Fibroblast of pulmonary artery (primary cell): Measurements from ENCODE around the gene RGP1.

Experiments used
- DNase-seq: peaks from one replicate; pipeline ENCODE4 v3.0.0-alpha.2; 2010; ENCODE audit warnings: low read depth
- H3K4me3 ChIP-seq: replicated peaks from 2 replicates; pipeline ENCODE4 v1.5.1; 2011; ENCODE audit warnings: low read depth, mild to moderate bottlenecking, control low read depth, low read length, moderate library complexity
- TF ChIP-seq, protein P1 (sequence below): IDR thresholded peaks from 2 replicates; pipeline ENCODE4 v1.5.1; 2011; ENCODE audit warnings: mild to moderate bottlenecking, control low read depth, low read length, inconsistent platforms; ENCODE audit errors: missing control alignments

RGP1 gene, protein sequence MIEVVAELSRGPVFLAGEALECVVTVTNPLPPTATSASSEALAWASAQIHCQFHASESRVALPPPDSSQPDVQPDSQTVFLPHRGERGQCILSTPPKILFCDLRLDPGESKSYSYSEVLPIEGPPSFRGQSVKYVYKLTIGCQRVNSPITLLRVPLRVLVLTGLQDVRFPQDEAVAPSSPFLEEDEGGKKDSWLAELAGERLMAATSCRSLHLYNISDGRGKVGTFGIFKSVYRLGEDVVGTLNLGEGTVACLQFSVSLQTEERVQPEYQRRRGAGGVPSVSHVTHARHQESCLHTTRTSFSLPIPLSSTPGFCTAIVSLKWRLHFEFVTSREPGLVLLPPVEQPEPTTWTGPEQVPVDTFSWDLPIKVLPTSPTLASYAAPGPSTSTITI

GRCh38 chr9:35748858-35749514 lies at the start of gene RGP1, which contains the start of gene GBA2:
RGP1 (plus strand) TSS chr9:35749287; CDS start chr9:35749756, 469 bp downstream.
GBA2 (minus strand) TSS chr9:35749228; CDS start chr9:35748704, 524 bp downstream.
- DNase-seq = peak; percentile 67
- TF ChIP-seq, protein P1, sequence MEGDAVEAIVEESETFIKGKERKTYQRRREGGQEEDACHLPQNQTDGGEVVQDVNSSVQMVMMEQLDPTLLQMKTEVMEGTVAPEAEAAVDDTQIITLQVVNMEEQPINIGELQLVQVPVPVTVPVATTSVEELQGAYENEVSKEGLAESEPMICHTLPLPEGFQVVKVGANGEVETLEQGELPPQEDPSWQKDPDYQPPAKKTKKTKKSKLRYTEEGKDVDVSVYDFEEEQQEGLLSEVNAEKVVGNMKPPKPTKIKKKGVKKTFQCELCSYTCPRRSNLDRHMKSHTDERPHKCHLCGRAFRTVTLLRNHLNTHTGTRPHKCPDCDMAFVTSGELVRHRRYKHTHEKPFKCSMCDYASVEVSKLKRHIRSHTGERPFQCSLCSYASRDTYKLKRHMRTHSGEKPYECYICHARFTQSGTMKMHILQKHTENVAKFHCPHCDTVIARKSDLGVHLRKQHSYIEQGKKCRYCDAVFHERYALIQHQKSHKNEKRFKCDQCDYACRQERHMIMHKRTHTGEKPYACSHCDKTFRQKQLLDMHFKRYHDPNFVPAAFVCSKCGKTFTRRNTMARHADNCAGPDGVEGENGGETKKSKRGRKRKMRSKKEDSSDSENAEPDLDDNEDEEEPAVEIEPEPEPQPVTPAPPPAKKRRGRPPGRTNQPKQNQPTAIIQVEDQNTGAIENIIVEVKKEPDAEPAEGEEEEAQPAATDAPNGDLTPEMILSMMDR = no peak

GRCh38 chr9:35700031-35700430 lies 49.1 kb upstream of the RGP1 start:
- no peak overlapping the region for H3K4me3 ChIP-seq
- TF ChIP-seq, protein P1 = no peak
- no peak for DNase-seq

More at GRCh38 chr9:35748858-35749514, at the start of gene RGP1, which contains the start of gene GBA2:
- peak within 1 kb of the TSS; percentile 94 for H3K4me3 ChIP-seq

DNA sequence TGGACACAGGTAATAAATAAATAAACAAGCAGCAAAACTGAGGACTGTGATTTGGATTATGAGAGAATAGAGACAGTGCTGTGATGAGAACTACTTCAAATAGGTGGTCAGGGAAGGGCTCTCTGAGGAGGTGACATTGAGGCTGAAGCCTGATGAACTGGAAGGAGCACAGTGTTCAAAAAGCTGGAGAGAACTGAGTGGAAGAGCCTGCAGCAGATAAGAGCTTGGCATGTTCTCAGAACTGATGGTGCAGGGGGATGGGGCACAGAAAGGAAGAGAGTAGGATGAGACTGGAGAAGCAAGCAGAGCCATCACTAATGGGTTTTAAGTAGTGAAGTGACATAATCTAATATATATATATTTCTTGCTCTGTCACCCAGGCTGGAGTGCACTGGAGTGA lies 48.1 kb upstream of the RGP1 start:
- TF ChIP-seq, protein P1 = no peak

DNA sequence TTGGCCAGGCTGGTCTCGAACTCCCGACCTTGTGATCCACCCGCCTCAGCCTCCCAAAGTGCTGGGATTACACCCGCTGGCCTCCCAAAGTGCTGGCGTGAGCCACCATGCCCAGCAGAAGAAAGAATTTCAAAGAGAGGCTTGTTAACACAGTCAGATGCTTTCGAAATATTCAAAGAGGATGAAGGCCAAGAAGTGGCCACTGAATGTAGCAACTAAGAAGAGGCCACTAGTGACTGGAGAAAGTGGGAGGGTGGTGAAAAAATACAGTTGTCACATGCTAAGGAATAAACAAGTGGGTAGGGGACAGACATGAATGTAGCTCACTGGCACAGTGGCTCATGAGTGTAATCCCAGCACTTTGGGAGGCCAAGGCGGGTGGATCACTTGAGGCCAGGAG lies 46.4 kb upstream of the RGP1 start:
- no peak for DNase-seq
- no peak overlapping the region for H3K4me3 ChIP-seq
- TF ChIP-seq, protein P1 = no peak

More for the DNA sequence above, 48.1 kb upstream of the RGP1 start:
- H3K4me3 ChIP-seq = no peak overlapping the region
- no peak for DNase-seq

DNA sequence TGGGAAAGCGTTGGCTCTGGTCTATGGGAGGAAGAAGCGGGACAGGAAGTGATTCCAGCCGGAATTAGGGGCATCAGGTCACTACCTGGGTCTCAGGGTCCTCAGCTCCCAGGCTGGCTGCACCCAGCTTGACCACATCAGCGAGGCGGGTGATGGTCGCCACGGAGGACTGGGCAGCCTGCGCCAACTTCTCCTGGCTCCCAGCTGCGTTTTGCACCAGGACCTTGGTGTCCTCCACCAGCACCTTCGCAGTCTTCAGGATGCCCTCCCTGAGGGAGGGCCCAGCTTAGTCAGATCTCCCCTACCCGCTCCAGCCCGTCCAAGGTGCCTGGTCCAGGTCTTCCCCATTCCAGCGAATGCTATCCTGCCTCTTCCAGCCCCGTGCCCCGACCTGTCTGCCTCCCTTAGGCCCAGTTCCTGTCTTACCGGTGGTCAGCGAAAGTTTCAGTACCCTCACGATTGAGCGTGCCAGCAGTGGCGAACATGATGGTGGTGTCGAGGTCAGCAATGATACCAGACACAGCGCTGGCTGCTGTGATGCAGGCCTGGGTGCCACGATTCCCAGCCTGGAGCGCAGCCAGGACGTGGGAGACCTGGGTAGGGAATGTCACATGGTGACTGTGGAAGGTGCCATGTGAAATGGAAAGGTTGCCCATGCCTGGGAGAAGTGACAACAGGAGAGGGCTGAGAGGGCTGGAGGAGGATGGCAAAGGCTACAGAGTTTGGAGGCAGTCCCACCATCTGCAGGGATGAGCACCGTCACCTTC lies 45.0 kb upstream of the RGP1 start:
- TF ChIP-seq, protein P1 = no peak
- no peak overlapping the region for H3K4me3 ChIP-seq
- DNase-seq = no peak

GRCh38 chr9:35705372-35705771 lies 43.7 kb upstream of the RGP1 start:
- H3K4me3 ChIP-seq = no peak overlapping the region
- no peak for DNase-seq
- TF ChIP-seq, protein P1 = no peak
